Liver (tissue), 9 donors: ENCODE results near the gene SPDYC. TPM values are rescaled to one million over a fixed set of nuclear protein-coding genes. Genes with fewer than 3 reads are reported as not detected.

Source experiments
- DNase-seq: peaks from one replicate; pipeline ENCODE4 v3.0.0-alpha.2; 2017; ENCODE audit warnings: low spot score
- H3K27ac ChIP-seq, 2 donors: one replicate each; pipeline ENCODE4 v1.7.0; 2013; ENCODE audit warnings: inconsistent platforms in 2 of 2, low read length in 2 of 2, control low read depth in 1 of 2, low read depth in 1 of 2, mild to moderate bottlenecking in 1 of 2
- H3K27me3 ChIP-seq, 4 donors: one replicate each; pipeline versions ENCODE4 v1.6.1 to v1.7.0; 2013; ENCODE audit warnings: low read length in 3 of 4, inconsistent platforms in 1 of 4, mild to moderate bottlenecking in 1 of 4, moderate library complexity in 1 of 4; ENCODE audit not compliant: control insufficient read depth in 4 of 4, insufficient read depth in 4 of 4
- H3K36me3 ChIP-seq, 4 donors: one replicate each; pipeline versions ENCODE4 v1.6.1 to v1.7.0; 2013; ENCODE audit warnings: low read length in 3 of 4, mild to moderate bottlenecking in 3 of 4, low read depth in 1 of 4, moderate library complexity in 1 of 4; ENCODE audit not compliant: control insufficient read depth in 4 of 4, insufficient read depth in 3 of 4
- H3K4me1 ChIP-seq, 4 donors: one replicate each; pipeline versions ENCODE4 v1.6.1 to v1.7.0; 2013; ENCODE audit warnings: low read length in 3 of 4, mild to moderate bottlenecking in 3 of 4, moderate library complexity in 1 of 4; ENCODE audit not compliant: control insufficient read depth in 4 of 4, insufficient read depth in 4 of 4
- H3K4me3 ChIP-seq, 3 donors: one replicate each; pipeline versions ENCODE4 v1.6.1 to v1.7.0; 2013; ENCODE audit warnings: low read length in 3 of 3, control low read depth in 1 of 3, low read depth in 1 of 3, mild to moderate bottlenecking in 1 of 3
- H3K9ac ChIP-seq, 2 donors: one replicate each; pipeline ENCODE4 v1.7.0; 2013; ENCODE audit warnings: low read length in 2 of 2, mild to moderate bottlenecking in 2 of 2, moderate library complexity in 2 of 2, control low read depth in 1 of 2, low read depth in 1 of 2
- H3K9me3 ChIP-seq, 4 donors: one replicate each; pipeline versions ENCODE4 v1.6.1 to v1.7.0; 2013; ENCODE audit warnings: low read length in 3 of 4; ENCODE audit not compliant: control insufficient read depth in 4 of 4
- CTCF ChIP-seq: fragments of 150-350 bp; IDR thresholded peaks from 2 replicates; pipeline ENCODE4 v1.5.1; 2017; ENCODE audit warnings: improper control_type of control experiment, low read depth, low read length; ENCODE audit not compliant: missing input control
- EGR1 ChIP-seq, 2 donors: IDR thresholded peaks; 2 replicates each; pipeline ENCODE4 v1.6.1; 2016 to 2018; ENCODE audit warnings: antibody characterized with exemption in 2 of 2, low read depth in 2 of 2
- FOXA1 ChIP-seq: IDR thresholded peaks from 2 replicates; pipeline ENCODE4 v1.6.1; 2016; ENCODE audit warnings: antibody characterized with exemption
- FOXA2 ChIP-seq: IDR thresholded peaks from 2 replicates; pipeline ENCODE4 v1.6.1; 2016; ENCODE audit warnings: antibody characterized with exemption
- GABPA ChIP-seq, 2 donors: IDR thresholded peaks in 1 of 2; conservative IDR thresholded peaks in 1 of 2; 2 replicates each; pipeline ENCODE4 v1.6.1; 2016; ENCODE audit warnings: antibody characterized with exemption in 2 of 2, mild to moderate bottlenecking in 1 of 2, moderate library complexity in 1 of 2
- HNF4A ChIP-seq, 2 donors: conservative IDR thresholded peaks; 2 replicates each; pipeline ENCODE4 v1.6.1; 2016; ENCODE audit warnings: antibody characterized with exemption in 2 of 2, mild to moderate bottlenecking in 2 of 2
- HNF4G ChIP-seq: IDR thresholded peaks from 2 replicates; pipeline ENCODE4 v1.6.1; 2016; ENCODE audit warnings: antibody characterized with exemption
- JUND ChIP-seq, 2 donors: IDR thresholded peaks; 2 replicates each; pipeline ENCODE4 v1.6.1; 2016; ENCODE audit warnings: antibody characterized with exemption in 2 of 2
- MAX ChIP-seq: IDR thresholded peaks from 2 replicates; pipeline ENCODE4 v1.6.1; 2016; ENCODE audit warnings: antibody characterized with exemption
- NR2F2 ChIP-seq: IDR thresholded peaks from 2 replicates; pipeline ENCODE4 v1.6.1; 2016; ENCODE audit warnings: antibody characterized with exemption
- RAD21 ChIP-seq, 2 donors: IDR thresholded peaks; 2 replicates each; pipeline ENCODE4 v1.6.1; 2016; ENCODE audit warnings: antibody characterized with exemption in 2 of 2, mild to moderate bottlenecking in 2 of 2
- REST ChIP-seq: IDR thresholded peaks from 2 replicates; pipeline ENCODE4 v1.6.1; 2016; ENCODE audit warnings: antibody characterized with exemption, mild to moderate bottlenecking
- RXRA ChIP-seq, 2 donors: IDR thresholded peaks; 2 replicates each; pipeline ENCODE4 v1.6.1; 2017 to 2018; ENCODE audit warnings: antibody characterized with exemption in 2 of 2, mild to moderate bottlenecking in 1 of 2
- SP1 ChIP-seq: IDR thresholded peaks from 2 replicates; pipeline ENCODE4 v1.6.1; 2018; ENCODE audit warnings: antibody characterized with exemption, mild to moderate bottlenecking
- TAF1 ChIP-seq: conservative IDR thresholded peaks from 2 replicates; pipeline ENCODE4 v1.6.1; 2016; ENCODE audit warnings: antibody characterized with exemption, mild to moderate bottlenecking
- YY1 ChIP-seq: IDR thresholded peaks from 2 replicates; pipeline ENCODE4 v1.6.1; 2016; ENCODE audit warnings: antibody characterized with exemption, mild to moderate bottlenecking
- whole genome bisulfite sequencing: extraction: QIAGEN DNeasy Blood & Tissue Kit; methylation state at CpG from one replicate; pipeline ENCODE4 v1.1.7; 2013; 5-methylcytosine and 5-hydroxymethylcytosine counted together
- polyA plus RNA-seq, 2 donors: library from polyadenylated mRNA; stranded (reverse) in 1 of 2; unstranded in 1 of 2; fragments of 200-250 nt in 1 of 2; fragments of >200 nt in 1 of 2; fragmentation: Nextera tagmentation in 1 of 2; extraction: Ambion mirVana in 1 of 2; gene quantifications; one replicate each; pipeline versions ENCODE4 v1.2.1 to v1.2.3, GENCODE V29; 2013 to 2015
- total RNA-seq, 2 donors: library from RNA; depleted of rRNA; stranded (reverse); fragments of >200 nt; gene quantifications; one replicate each; pipeline ENCODE4 v1.2.3, GENCODE V29; 2014
- TF ChIP-seq, protein P1 (sequence below): IDR thresholded peaks from 2 replicates; pipeline ENCODE4 v1.6.1; 2016; ENCODE audit warnings: antibody characterized with exemption
- TF ChIP-seq, protein P2 (sequence below): IDR thresholded peaks from 2 replicates; pipeline ENCODE4 v1.6.1; 2016; ENCODE audit warnings: antibody characterized with exemption
- donor health status: healthy.
- donor health status: healthy.
- donor health status: healthy.
- donor health status: healthy.
- donor health status: healthy.

SPDYC gene
- total and polyA plus RNA-seq, 4 donors, result 0.08 to 1.1 (median 0.52) TPM; not detected in 1

DNA sequence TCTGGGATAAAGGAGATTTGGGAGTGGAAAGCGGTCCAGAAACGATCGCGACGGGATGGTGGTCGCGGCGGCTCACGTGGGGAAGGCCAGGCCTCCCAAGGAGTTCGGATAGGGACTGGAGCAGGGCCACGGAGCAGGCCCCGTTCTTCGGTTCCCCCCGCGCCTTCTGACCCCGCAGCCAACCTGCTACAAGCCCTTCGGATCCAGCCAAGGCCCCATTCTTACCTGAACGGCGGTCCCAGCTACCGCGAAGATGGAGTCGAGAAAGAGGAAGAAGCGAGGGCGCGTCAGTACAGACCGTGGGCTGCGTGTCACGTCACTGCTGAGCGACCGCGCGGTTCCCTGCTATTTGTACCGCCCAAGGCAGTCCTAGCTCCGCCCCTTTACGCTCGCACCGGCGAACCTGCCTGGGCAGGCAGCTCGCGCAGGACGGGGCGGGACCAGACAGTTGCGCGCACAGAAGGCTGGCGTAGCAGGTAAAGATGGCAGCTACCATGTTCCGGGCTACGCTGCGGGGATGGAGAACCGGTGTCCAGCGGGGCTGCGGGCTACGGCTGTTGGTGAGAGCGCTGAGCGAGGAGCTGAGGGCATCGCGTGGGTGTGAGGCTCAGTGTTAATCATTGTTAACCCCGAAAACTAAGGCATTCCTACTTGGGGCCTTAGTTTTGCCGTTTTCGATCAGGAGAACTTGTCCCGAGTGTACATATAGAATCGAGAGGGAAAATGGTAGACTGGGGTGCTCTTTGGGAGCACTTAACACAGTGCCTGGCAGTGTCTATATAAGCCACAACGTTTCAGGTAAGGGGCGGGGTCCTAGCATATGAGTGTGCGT is 48.0 kb upstream of the SPDYC start, which contains the start of the genes FAU and MRPL49:
TSS of gene FAU (minus strand) at position 270 of the 832 bp plus-strand sequence. CDS start 321 bp downstream, outside the sequence.
TSS of gene MRPL49 (plus strand) at position 457 of the 832 bp plus-strand sequence. CDS start at position 483, 26 bp downstream.
- Histone ChIP-seq H3K4me1 (peaks cover 2 to 36% (median 24%) of the 10 kb centered on the region in 4 donors), H3K9me3 (no peaks in the 10 kb centered on the region), H3K4me3 (peak within 1 kb of the TSS; percentile 68 to 99 (median 95)), H3K27ac (peak within 1 kb of the TSS; percentile 85 to 93), H3K9ac (peak within 1 kb of the TSS; percentile 96), H3K27me3 (no peaks in the 10 kb centered on the region), H3K36me3 (peaks cover 11 to 44% (median 27%) of the 10 kb centered on the region in 4 donors)
- under 1% methylated on average over 64 of the region's 64 CpGs for WGBS
- peak; percentile 97 for DNase-seq
- TF ChIP-seq RAD21 (IDR thresholded peaks at IDR 0.05) (peak; percentile 54 to 68), TAF1 (peak; percentile 79), NR2F2 (peak; percentile 20), MAX (peak; percentile 84), RXRA (IDR thresholded peaks at IDR 0.05) (peak in 1 of 2 donors; percentile 45), EGR1 (IDR thresholded peaks at IDR 0.05; ENCODE audit: low read depth in 2 of 2) (peak in 1 of 2 donors; percentile 36), GABPA (IDR thresholded peaks at IDR 0.05 in 1 of 2, conservative IDR thresholded peaks at IDR 0.05 in 1 of 2) (peak in 1 of 2 donors; percentile 90), SP1 (peak; percentile 86), HNF4G (no peak), YY1 (peak; percentile 98), FOXA2 (peak; percentile 40), JUND (IDR thresholded peaks at IDR 0.05) (peak in 1 of 2 donors; percentile 20), HNF4A (conservative IDR thresholded peaks at IDR 0.05) (peak in 1 of 2 donors; percentile 25), CTCF (no peak), REST (peak; percentile 82), FOXA1 (peak; percentile 66)
- TF ChIP-seq, protein P1, sequence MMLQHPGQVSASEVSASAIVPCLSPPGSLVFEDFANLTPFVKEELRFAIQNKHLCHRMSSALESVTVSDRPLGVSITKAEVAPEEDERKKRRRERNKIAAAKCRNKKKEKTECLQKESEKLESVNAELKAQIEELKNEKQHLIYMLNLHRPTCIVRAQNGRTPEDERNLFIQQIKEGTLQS, result no peak
- TF ChIP-seq, protein P2, sequence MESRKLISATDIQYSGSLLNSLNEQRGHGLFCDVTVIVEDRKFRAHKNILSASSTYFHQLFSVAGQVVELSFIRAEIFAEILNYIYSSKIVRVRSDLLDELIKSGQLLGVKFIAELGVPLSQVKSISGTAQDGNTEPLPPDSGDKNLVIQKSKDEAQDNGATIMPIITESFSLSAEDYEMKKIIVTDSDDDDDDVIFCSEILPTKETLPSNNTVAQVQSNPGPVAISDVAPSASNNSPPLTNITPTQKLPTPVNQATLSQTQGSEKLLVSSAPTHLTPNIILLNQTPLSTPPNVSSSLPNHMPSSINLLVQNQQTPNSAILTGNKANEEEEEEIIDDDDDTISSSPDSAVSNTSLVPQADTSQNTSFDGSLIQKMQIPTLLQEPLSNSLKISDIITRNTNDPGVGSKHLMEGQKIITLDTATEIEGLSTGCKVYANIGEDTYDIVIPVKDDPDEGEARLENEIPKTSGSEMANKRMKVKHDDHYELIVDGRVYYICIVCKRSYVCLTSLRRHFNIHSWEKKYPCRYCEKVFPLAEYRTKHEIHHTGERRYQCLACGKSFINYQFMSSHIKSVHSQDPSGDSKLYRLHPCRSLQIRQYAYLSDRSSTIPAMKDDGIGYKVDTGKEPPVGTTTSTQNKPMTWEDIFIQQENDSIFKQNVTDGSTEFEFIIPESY, result peak; percentile 93
